GM18909 (cell line): Measurements from ENCODE around the gene RNF180.
"Not testable (repeated sequence)": the region's sequence is repeated elsewhere in the genome, so short reads cannot be mapped to it uniquely, and the experiment has no call there.

Experiments
- ATAC-seq: cut with Tn5 transposase; IDR thresholded peaks from one replicate; pipeline ENCODE4 v1.9.1; 2021; ENCODE audit warnings: mild to moderate bottlenecking; ENCODE audit not compliant: unreplicated experiment, poor library complexity

Gene RNF180

GRCh38 chr5:64260756-64261155 is 95.1 kb downstream of the RNF180 start:
- ATAC-seq: no peak

GRCh38 chr5:64269164-64269563 is 103.5 kb downstream of the RNF180 start:
- no peak for ATAC-seq

- ATAC-seq: no peak
Measured at GRCh38 chr5:64273276-64273675, 107.6 kb downstream of the RNF180 start.

- no peak for ATAC-seq
Measured at GRCh38 chr5:64285188-64286130, 119.8 kb downstream of the RNF180 start.

GRCh38 chr5:64286381-64286780 is 120.7 kb downstream of the RNF180 start:
- no peak for ATAC-seq

GRCh38 chr5:64288496-64288895 is 122.9 kb downstream of the RNF180 start:
- not testable (repeated sequence) for ATAC-seq

- no peak for ATAC-seq
Measured at GRCh38 chr5:64292611-64293215, 127.1 kb downstream of the RNF180 start.

- no peak for ATAC-seq
Measured at GRCh38 chr5:64295101-64295500, 129.5 kb downstream of the RNF180 start.

- no peak for ATAC-seq
Measured at GRCh38 chr5:64298586-64298985, 132.9 kb downstream of the RNF180 start.

GRCh38 chr5:64299805-64300204 is 134.2 kb downstream of the RNF180 start:
- no peak for ATAC-seq

- no peak for ATAC-seq
Measured at GRCh38 chr5:64301566-64301965, 135.9 kb downstream of the RNF180 start.

- no peak for ATAC-seq
Measured at GRCh38 chr5:64308135-64308534, 142.5 kb downstream of the RNF180 start.

- ATAC-seq: no peak
Measured at GRCh38 chr5:64312491-64312890, 146.8 kb downstream of the RNF180 start.

- ATAC-seq: no peak
Measured at GRCh38 chr5:64315778-64316177, 150.1 kb downstream of the RNF180 start.

GRCh38 chr5:64318175-64318574 is 152.5 kb downstream of the RNF180 start:
- ATAC-seq: no peak

GRCh38 chr5:64323591-64323990 is 157.9 kb downstream of the RNF180 start:
- ATAC-seq: no peak

GRCh38 chr5:64330728-64331231 is 165.1 kb downstream of the RNF180 start:
- no peak for ATAC-seq

- ATAC-seq: no peak
Measured at GRCh38 chr5:64331597-64332277, 166.1 kb downstream of the RNF180 start.

GRCh38 chr5:64333886-64334285 is 168.2 kb downstream of the RNF180 start:
- ATAC-seq: no peak

GRCh38 chr5:64339769-64340168 is 174.1 kb downstream of the RNF180 start:
- ATAC-seq: no peak

GRCh38 chr5:64340293-64340692 is 174.7 kb downstream of the RNF180 start:
- no peak for ATAC-seq
